ENCODE measurements around the gene GPR35. TPM values are rescaled to one million over a fixed set of nuclear protein-coding genes. Genes with fewer than 3 reads are reported as not detected.

The GPR35 gene
- total and polyA plus RNA-seq, 12 donors, result 0.40 to 5.2 (median 1.2) TPM

DNA sequence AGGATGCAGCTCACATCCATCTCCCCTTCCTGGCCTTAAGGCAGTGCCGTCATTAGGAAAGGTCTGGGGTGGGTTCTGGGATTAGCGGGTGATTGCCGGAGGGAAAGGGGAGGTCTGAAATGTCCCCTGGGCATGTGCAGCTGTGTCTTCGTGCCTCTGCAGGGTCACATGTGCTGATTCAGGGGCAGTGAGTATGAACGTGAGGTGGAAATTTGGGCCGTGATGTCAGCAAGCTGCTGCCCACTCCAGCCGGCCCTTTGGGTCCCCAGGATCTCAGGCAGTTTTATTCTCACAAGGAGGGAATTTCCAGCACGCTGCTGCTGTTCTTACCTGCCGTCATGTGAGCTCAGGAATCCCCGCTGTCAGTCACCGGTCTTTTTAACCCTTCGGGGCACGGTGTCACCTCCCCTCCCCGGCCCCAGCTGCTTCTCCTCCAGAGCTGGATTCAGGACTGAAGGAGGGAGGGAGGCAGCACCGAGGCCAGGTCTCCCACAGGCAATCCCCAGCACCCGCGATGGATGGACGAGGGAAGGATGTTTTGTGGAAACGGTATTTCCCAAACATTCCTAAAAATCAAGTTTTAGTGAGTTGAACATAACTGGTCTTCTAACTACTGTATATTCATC, 23.5 kb downstream of the GPR35 start:
- no peak overlapping the region for H3K27ac ChIP-seq
- WGBS, 2 donors, result 30 to 35% methylated on average over 19 of the region's 19 CpGs
- intact Hi-C loops (cut with DNase I), result no loop called here
- no peak for ATAC-seq
- H3K4me3 ChIP-seq, result no peak overlapping the region
- peaks cover 0 to 93% (median 80%) of the 10 kb centered on the region in 7 donors for H3K27me3 ChIP-seq
- H3K4me1 ChIP-seq, result no peaks in the 10 kb centered on the region
- TF ChIP-seq, protein P1, sequence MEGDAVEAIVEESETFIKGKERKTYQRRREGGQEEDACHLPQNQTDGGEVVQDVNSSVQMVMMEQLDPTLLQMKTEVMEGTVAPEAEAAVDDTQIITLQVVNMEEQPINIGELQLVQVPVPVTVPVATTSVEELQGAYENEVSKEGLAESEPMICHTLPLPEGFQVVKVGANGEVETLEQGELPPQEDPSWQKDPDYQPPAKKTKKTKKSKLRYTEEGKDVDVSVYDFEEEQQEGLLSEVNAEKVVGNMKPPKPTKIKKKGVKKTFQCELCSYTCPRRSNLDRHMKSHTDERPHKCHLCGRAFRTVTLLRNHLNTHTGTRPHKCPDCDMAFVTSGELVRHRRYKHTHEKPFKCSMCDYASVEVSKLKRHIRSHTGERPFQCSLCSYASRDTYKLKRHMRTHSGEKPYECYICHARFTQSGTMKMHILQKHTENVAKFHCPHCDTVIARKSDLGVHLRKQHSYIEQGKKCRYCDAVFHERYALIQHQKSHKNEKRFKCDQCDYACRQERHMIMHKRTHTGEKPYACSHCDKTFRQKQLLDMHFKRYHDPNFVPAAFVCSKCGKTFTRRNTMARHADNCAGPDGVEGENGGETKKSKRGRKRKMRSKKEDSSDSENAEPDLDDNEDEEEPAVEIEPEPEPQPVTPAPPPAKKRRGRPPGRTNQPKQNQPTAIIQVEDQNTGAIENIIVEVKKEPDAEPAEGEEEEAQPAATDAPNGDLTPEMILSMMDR (IDR thresholded peaks at IDR 0.05), result no peak
- H3K9me3 ChIP-seq, result no peaks in the 10 kb centered on the region
- DNase-seq, result no peak
- no peaks in the 10 kb centered on the region for H3K36me3 ChIP-seq

DNA sequence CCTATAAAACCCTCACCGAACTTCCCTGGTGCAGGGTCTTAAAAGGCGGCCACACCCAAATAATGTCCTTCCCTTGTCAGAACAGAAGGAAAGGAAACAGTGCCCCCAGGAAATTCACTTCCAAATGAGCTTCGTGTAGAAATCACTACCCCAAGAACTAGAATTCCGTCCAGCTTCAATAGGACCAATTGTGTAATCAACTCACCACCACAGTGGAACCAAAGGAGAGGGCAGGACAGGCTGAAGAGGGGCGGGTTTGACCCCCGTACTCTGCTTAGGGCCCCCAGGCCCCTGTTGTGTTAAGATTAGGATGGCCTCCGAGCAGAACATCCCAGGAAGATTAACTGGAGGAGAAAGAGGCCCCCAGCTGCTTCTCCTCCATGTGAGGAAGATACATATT, 24.1 kb downstream of the GPR35 start:
- Histone ChIP-seq H3K36me3 (no peaks in the 10 kb centered on the region), H3K4me1 (no peaks in the 10 kb centered on the region), H3K27me3 (peaks cover 0 to 88% (median 80%) of the 10 kb centered on the region in 7 donors), H3K9me3 (no peaks in the 10 kb centered on the region), H3K4me3 (no peak overlapping the region), H3K27ac (no peak overlapping the region)
- DNase-seq (no peak), ATAC-seq (no peak)
- 49 to 57% methylated on average over 7 of the region's 7 CpGs for WGBS, 2 donors
- TF ChIP-seq, protein P1 (IDR thresholded peaks at IDR 0.05), result no peak
- intact Hi-C loops (cut with DNase I), result no loop called here

DNA sequence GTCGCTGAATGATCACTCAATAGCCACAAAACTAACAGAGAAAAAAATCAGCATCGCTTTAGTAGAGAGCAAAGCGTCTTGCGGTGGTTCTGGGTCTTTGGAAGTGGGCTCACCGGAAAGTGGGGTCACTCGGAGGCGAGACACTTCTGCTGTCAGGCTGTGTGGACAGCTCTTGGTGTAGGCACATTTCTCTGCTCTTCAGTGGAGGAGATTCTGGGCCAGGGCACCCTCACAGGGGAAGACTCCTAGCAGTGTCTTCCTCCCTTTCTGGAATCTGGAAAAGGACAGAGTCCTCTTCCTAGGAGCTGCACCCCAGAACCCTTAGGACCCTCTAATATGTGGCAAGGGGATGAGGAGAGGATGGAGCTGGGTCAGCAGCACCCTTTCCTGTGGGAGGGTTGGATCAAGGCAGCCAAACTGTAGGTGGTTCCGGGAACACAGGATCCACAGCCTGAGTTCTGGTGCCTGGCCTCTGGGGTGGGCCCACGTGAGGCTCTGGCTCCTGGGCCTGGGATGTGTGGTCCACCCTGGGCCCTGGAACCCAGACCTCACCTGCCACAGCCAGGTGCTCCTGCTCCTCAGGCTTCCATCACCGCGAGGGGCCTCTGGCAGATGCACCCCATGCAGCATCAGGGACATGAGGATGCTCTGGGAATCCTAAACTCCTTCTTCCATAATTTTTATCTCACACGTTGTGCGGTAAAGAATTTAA, 25.1 kb downstream of the GPR35 start:
- no peaks in the 10 kb centered on the region for H3K36me3 ChIP-seq
- 89 to 92% methylated on average over 13 of the region's 13 CpGs for WGBS, 2 donors
- TF ChIP-seq, protein P1 (IDR thresholded peaks at IDR 0.05), result no peak
- H3K27me3 ChIP-seq, result peaks cover 0 to 89% (median 78%) of the 10 kb centered on the region in 7 donors
- DNase-seq (no peak), ATAC-seq (no peak)
- no peak overlapping the region for H3K27ac ChIP-seq
- H3K4me1 ChIP-seq, result no peaks in the 10 kb centered on the region
- intact Hi-C loops (cut with DNase I), result no loop called here
- no peak overlapping the region for H3K4me3 ChIP-seq
- no peaks in the 10 kb centered on the region for H3K9me3 ChIP-seq

DNA sequence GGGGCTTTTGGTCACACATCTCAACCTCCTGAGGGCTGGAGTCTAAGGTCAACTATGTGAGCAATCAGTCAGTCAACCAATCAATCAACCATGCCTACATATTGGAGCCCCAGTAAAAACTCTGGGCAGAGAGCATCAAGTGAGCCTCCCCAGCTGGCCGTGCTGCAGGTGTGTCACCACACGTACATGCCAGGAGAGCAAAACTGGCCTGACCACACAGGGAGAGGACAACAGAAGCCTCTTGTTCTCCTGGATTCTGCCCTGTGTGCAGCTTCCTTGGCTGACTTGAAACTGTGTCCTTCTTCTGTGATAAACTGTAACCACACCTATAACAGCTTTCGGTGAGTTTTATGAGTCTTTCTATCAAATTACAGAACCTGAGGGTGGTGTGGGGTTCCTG, 25.9 kb downstream of the GPR35 start:
- 83 to 88% methylated on average over 3 of the region's 3 CpGs for WGBS, 2 donors
- DNase-seq (no peak), ATAC-seq (no peak)
- Histone ChIP-seq H3K9me3 (no peaks in the 10 kb centered on the region), H3K27me3 (peaks cover 0 to 89% (median 73%) of the 10 kb centered on the region in 7 donors), H3K4me1 (peaks cover 0 to 4% (median 0%) of the 10 kb centered on the region in 9 donors), H3K36me3 (no peaks in the 10 kb centered on the region), H3K27ac (no peak overlapping the region), H3K4me3 (no peak overlapping the region)
- TF ChIP-seq, protein P1 (IDR thresholded peaks at IDR 0.05), result no peak
- intact Hi-C loops (cut with DNase I), result no loop called here

Data from heart right ventricle (tissue), 16 donors.